ENCODE measurements around the gene ZBBX. TPM values are rescaled to one million over a fixed set of nuclear protein-coding genes. Genes with fewer than 3 reads are reported as not detected.

ZBBX gene
- total and polyA plus RNA-seq, 2 of the 8 experiments (the other 6 are each of a cell fraction or from before 2014, with no cell fraction given) = 0.17 to 0.84 TPM

DNA sequence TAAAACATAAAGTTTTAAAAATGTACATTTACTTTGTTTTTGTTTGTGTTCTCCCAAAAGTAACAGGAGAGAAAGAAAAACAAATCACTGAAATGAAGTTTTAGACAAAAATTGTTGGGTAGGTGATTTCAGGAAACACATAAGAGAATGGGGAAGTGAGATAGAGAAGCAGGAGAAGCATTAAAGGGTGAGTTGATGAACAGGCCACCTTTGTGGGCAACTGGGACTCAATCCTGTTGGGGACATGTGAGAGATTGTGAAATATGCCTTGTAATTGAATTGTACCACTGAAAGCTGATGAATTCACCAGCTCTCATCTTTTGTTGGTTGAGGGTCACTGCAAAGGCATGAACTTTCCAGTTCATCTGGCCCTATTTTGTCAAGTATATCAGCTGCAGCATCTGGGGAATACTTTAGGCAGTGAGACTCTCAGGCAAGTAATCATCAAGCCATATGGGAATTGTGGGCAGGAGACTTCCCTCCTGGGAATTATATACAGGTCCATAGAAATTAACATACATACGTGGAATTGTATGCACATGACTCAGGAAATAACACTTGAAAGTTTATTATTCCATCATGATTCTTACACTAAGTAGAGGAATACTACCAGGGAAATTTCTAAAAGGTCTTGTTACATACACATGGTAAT lies 181.0 kb downstream of the ZBBX start (continued):
- no peak for TF ChIP-seq FOSL1 (IDR thresholded peaks at IDR 0.05; ENCODE audit: insufficient read depth, low read depth, low read length)
- TF ChIP-seq, protein P1, sequence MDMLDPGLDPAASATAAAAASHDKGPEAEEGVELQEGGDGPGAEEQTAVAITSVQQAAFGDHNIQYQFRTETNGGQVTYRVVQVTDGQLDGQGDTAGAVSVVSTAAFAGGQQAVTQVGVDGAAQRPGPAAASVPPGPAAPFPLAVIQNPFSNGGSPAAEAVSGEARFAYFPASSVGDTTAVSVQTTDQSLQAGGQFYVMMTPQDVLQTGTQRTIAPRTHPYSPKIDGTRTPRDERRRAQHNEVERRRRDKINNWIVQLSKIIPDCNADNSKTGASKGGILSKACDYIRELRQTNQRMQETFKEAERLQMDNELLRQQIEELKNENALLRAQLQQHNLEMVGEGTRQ (IDR thresholded peaks at IDR 0.05; ENCODE audit: low read length) = no peak
- no peak for TF ChIP-seq CREB1 (IDR thresholded peaks at IDR 0.05)
- TF ChIP-seq RXRA (IDR thresholded peaks at IDR 0.05; ENCODE audit: insufficient read depth, low read depth, low read length) = no peak
- TF ChIP-seq GTF2F1 (IDR thresholded peaks at IDR 0.05; ENCODE audit: borderline replicate concordance, low read depth, low read length) = no peak
- TF ChIP-seq CEBPB (IDR thresholded peaks at IDR 0.05; ENCODE audit: low read depth, low read length) = no peak
- no peak for TF ChIP-seq RFX5 (IDR thresholded peaks at IDR 0.05; ENCODE audit: borderline replicate concordance, low read depth, low read length)

Other genes with a start within 250 kb of the ZBBX start
- gene SERPINI2, start 93.7 kb upstream of the ZBBX start, total RNA-seq (2021; fragmentation: NEBNext Ultra II Directional; extraction: Animal tissue kit (Norgen Biotek cat#: 25700)) = 0.25 and 0.26 TPM in 2 replicates
- gene SERPINI2, start 93.7 kb upstream of the ZBBX start, polyA plus RNA-seq (2011; rRNA removed) = not detected in 2 replicates